H1 (cell line): ENCODE measurements around the gene HGFAC. TPM values are rescaled to one million over a fixed set of nuclear protein-coding genes. Genes with fewer than 3 reads are reported as not detected.

Experiments used
- CTCF ChIA-PET: fragments of 300-600 bp; sonication (Branson Sonifier 250); formaldehyde crosslinking; loops from one replicate; lab custom pipeline; 2021; ENCODE audit not compliant: partially characterized antibody; lab: Charles Lee
- POLR2A ChIA-PET: fragments of 300-600 bp; sonication (Branson Sonifier 250); formaldehyde crosslinking; loops from one replicate; lab custom pipeline; 2021; ENCODE audit warnings: inconsistent platforms; ENCODE audit not compliant: partially characterized antibody; lab: Charles Lee
- DNase-seq, 2 experiments: peaks; one replicate each; pipeline versions ENCODE4 v3.0.0 to v3.0.0-alpha.2; 2010 to 2022; ENCODE audit warnings: low spot score in 2 of 2, low read depth in 1 of 2, mixed read lengths in 1 of 2
- FAIRE-seq: peaks from 2 replicates; lab custom pipeline; 2011; peaks lifted over from hg19 to GRCh38; lab: Jason Lieb, UNC
- H2AFZ ChIP-seq: 2 replicates; pipeline ENCODE4 v1.8.1; 2012; ENCODE audit warnings: low read length, inconsistent platforms
- H2AK5ac ChIP-seq: 2 replicates; pipeline ENCODE4 v1.6.1; 2013; ENCODE audit warnings: low read depth, low read length
- H2BK120ac ChIP-seq: replicated peaks from 2 replicates; pipeline ENCODE3; 2013; ENCODE audit warnings: low read depth, low read length, inconsistent platforms
- H2BK12ac ChIP-seq: 2 replicates; pipeline ENCODE4 v1.6.1; 2013; ENCODE audit warnings: low read depth, low read length
- H2BK15ac ChIP-seq: 2 replicates; pipeline ENCODE4 v1.6.1; 2013; ENCODE audit warnings: low read length
- H2BK20ac ChIP-seq: 2 replicates; pipeline ENCODE4 v1.6.1; 2013; ENCODE audit warnings: low read length
- H2BK5ac ChIP-seq: 2 replicates; pipeline ENCODE4 v1.6.1; 2013; ENCODE audit warnings: low read depth, low read length
- H3K14ac ChIP-seq: 2 replicates; pipeline ENCODE4 v1.6.1; 2013; ENCODE audit warnings: inconsistent platforms; ENCODE audit not compliant: insufficient read length
- H3K18ac ChIP-seq: 2 replicates; pipeline ENCODE4 v1.6.1; 2013; ENCODE audit warnings: low read length; ENCODE audit errors: extremely low read depth
- H3K23ac ChIP-seq: 2 replicates; pipeline ENCODE4 v1.6.1; 2013; ENCODE audit warnings: inconsistent platforms; ENCODE audit not compliant: insufficient read length
- H3K23me2 ChIP-seq: 2 replicates; pipeline ENCODE4 v1.6.1; 2013; ENCODE audit warnings: low read depth, low read length
- H3K27ac ChIP-seq: 2 replicates; pipeline ENCODE4 v1.6.1; 2011; ENCODE audit warnings: low read depth, low read length, inconsistent platforms
- H3K27me3 ChIP-seq, 4 experiments: replicated peaks in 1 of 4; 1 replicate in 1 of 4; 2 replicates in 3 of 4; pipeline versions ENCODE4 v1.6.1 to v1.8.1; 2011 to 2013; ENCODE audit warnings: low read length in 3 of 4, mild to moderate bottlenecking in 3 of 4, inconsistent platforms in 2 of 4, mixed read lengths in 2 of 4, moderate library complexity in 1 of 4; ENCODE audit not compliant: control insufficient read depth in 3 of 4, insufficient read depth in 3 of 4; ENCODE audit errors: extremely low read depth in 1 of 4
- H3K36me3 ChIP-seq, 4 experiments: 2 replicates each; pipeline versions ENCODE4 v1.6.1 to v1.8.1; 2011 to 2013; ENCODE audit warnings: mild to moderate bottlenecking in 4 of 4, low read length in 3 of 4, moderate library complexity in 2 of 4, control low read depth in 1 of 4, inconsistent platforms in 1 of 4; ENCODE audit not compliant: insufficient read depth in 4 of 4, control insufficient read depth in 2 of 4
- H3K4ac ChIP-seq: replicated peaks from 2 replicates; pipeline ENCODE3; 2013; ENCODE audit warnings: low read length, low read depth, mixed read lengths, inconsistent platforms; ENCODE audit not compliant: insufficient read length
- H3K4me1 ChIP-seq, 4 experiments: replicated peaks in 1 of 4; 1 replicate in 1 of 4; 2 replicates in 3 of 4; pipeline versions ENCODE4 v1.6.1 to v1.8.1; 2011 to 2013; ENCODE audit warnings: low read length in 3 of 4, inconsistent platforms in 2 of 4, mixed read lengths in 1 of 4; ENCODE audit not compliant: insufficient read depth in 4 of 4, control insufficient read depth in 3 of 4
- H3K4me2 ChIP-seq, 2 experiments: 2 replicates each; pipeline versions ENCODE4 v1.6.1 to v1.8.1; 2011 to 2013; ENCODE audit warnings: low read depth in 2 of 2, low read length in 2 of 2, control low read depth in 1 of 2, inconsistent platforms in 1 of 2, mild to moderate bottlenecking in 1 of 2; ENCODE audit not compliant: insufficient read depth in 1 of 2
- H3K4me3 ChIP-seq, 4 experiments: fragments of 200-600, 300-600 bp in 1 of 4; sonication (generic), shearing (Covaris generic), sonication (Bioruptor Twin) in 1 of 4; 2 replicates each; pipeline versions ENCODE4 v1.5.1 to v1.8.1; 2011 to 2016; ENCODE audit warnings: low read length in 4 of 4, low read depth in 3 of 4, control low read depth in 2 of 4, inconsistent platforms in 2 of 4, mild to moderate bottlenecking in 2 of 4, mixed read lengths in 1 of 4, moderate library complexity in 1 of 4; ENCODE audit not compliant: insufficient read depth in 2 of 4; ENCODE audit errors: extremely low read depth in 1 of 4
- H3K56ac ChIP-seq: replicated peaks from 2 replicates; pipeline ENCODE3; 2013; ENCODE audit warnings: low read depth, mild to moderate bottlenecking, mixed read lengths, low read length, inconsistent platforms; ENCODE audit not compliant: insufficient read length
- H3K79me1 ChIP-seq: 2 replicates; pipeline ENCODE4 v1.6.1; 2013; ENCODE audit warnings: low read depth, low read length, control low read depth
- H3K79me2 ChIP-seq, 2 experiments: 2 replicates each; pipeline versions ENCODE4 v1.6.1 to v1.8.1; 2012 to 2013; ENCODE audit warnings: low read length in 2 of 2, mild to moderate bottlenecking in 2 of 2, inconsistent platforms in 1 of 2; ENCODE audit not compliant: insufficient read depth in 2 of 2, control insufficient read depth in 1 of 2
- H3K9ac ChIP-seq, 4 experiments: replicated peaks in 1 of 4; 1 replicate in 1 of 4; 2 replicates in 3 of 4; pipeline versions ENCODE4 v1.6.1 to v1.8.1; 2011 to 2013; ENCODE audit warnings: low read depth in 3 of 4, low read length in 3 of 4, control low read depth in 2 of 4, mild to moderate bottlenecking in 2 of 4, moderate library complexity in 2 of 4, inconsistent platforms in 1 of 4; ENCODE audit errors: extremely low read depth in 1 of 4
- H3K9me3 ChIP-seq, 2 experiments: 2 replicates each; pipeline versions ENCODE4 v1.6.1 to v1.8.1; 2012 to 2013; ENCODE audit warnings: mild to moderate bottlenecking in 2 of 2, moderate library complexity in 2 of 2, control low read depth in 1 of 2, inconsistent platforms in 1 of 2, low read depth in 1 of 2, low read length in 1 of 2, mixed read lengths in 1 of 2; ENCODE audit not compliant: insufficient read depth in 2 of 2
- H4K20me1 ChIP-seq, 2 experiments: replicated peaks in 1 of 2; 2 replicates each; pipeline versions ENCODE3 to v1.8.1; 2011 to 2013; ENCODE audit warnings: inconsistent platforms in 2 of 2, low read length in 2 of 2, mild to moderate bottlenecking in 1 of 2; ENCODE audit not compliant: insufficient read depth in 2 of 2, control insufficient read depth in 1 of 2
- H4K5ac ChIP-seq: 2 replicates; pipeline ENCODE4 v1.6.1; 2013; ENCODE audit warnings: low read length, low read depth, mixed read lengths, inconsistent platforms; ENCODE audit not compliant: insufficient read length
- H4K8ac ChIP-seq: 2 replicates; pipeline ENCODE4 v1.8.0; 2013; ENCODE audit warnings: mild to moderate bottlenecking, moderate library complexity, low read length, inconsistent platforms; ENCODE audit not compliant: insufficient read depth; ENCODE audit errors: extremely low read depth
- H4K91ac ChIP-seq: replicated peaks from 2 replicates; pipeline ENCODE3; 2013; ENCODE audit warnings: low read length, mixed read lengths, inconsistent platforms; ENCODE audit not compliant: insufficient read length
- CREB1 ChIP-seq: IDR thresholded peaks from 2 replicates; pipeline ENCODE4 v1.6.1; 2012; ENCODE audit warnings: inconsistent platforms
- POLR2A ChIP-seq, 2 experiments: IDR thresholded peaks; 1 replicate in 1 of 2; 2 replicates in 1 of 2; pipeline ENCODE4 v1.6.1; 2011; ENCODE audit warnings: low read depth in 2 of 2, low read length in 2 of 2, mild to moderate bottlenecking in 2 of 2; ENCODE audit errors: control extremely low read depth in 1 of 2
- SRF ChIP-seq: IDR thresholded peaks from 2 replicates; pipeline ENCODE4 v1.6.1; 2011; ENCODE audit warnings: mild to moderate bottlenecking, low read depth, low read length, moderate library complexity
- WGBS, 2 experiments: shearing (Covaris generic) in 1 of 2; methylation state at CpG; one replicate each; pipeline versions ENCODE4 v1.1.6 to v1.1.7; 2013 to 2015; ENCODE audit warnings: low lambda C conversion rate in 2 of 2, mixed read lengths in 2 of 2, inconsistent platforms in 1 of 2, low coverage in 1 of 2, missing lambda C conversion rate in 1 of 2; ENCODE audit not compliant: insufficient replicate concordance in 2 of 2, insufficient coverage in 1 of 2, insufficient read length in 1 of 2; ENCODE audit errors: extremely low coverage in 1 of 2, missing lambda C conversion rate in 1 of 2; 5-methylcytosine and 5-hydroxymethylcytosine counted together
- polyA plus RNA-seq, 7 experiments: library from polyadenylated mRNA; depleted of rRNA in 3 of 7; stranded (reverse) in 5 of 7; unstranded in 2 of 7; fragments of >200 nt in 5 of 7; fragments of 200-250 nt in 2 of 7; gene quantifications; 1 replicate in 5 of 7; 2 replicates in 1 of 7; 4 replicates in 1 of 7; pipeline versions ENCODE4 v1.2.1 to v1.2.3, GENCODE V29; 2011 to 2013; ENCODE audit warnings: missing spikeins in 2 of 7, mixed read lengths in 2 of 7
- total RNA-seq: library from RNA; stranded (reverse); fragmentation: NEBNext Ultra II Directional; extraction: Animal tissue kit (Norgen Biotek cat#: 25700); gene quantifications from 2 replicates; pipeline ENCODE4 v1.2.1, GENCODE V29; 2021

The HGFAC gene
- total and polyA plus RNA-seq, 2 of the 8 experiments (the other 6 are each of a cell fraction or from before 2014, with no cell fraction given), result 0.14 to 0.15 TPM

- no peak overlapping the region for H3K23ac ChIP-seq
- CTCF ChIA-PET, result interaction anchor here (0.9 to 1.5 kb wide), 3 partner anchors 11 to 23 kb away, joined by 3 to 5 read pairs (median 4); partner anchors contain the start of gene HGFAC
- H3K27me3 ChIP-seq, result peaks cover 6 to 39% (median 20%) of the 10 kb centered on the region in 4 experiments
- no peak overlapping the region for H2AK5ac ChIP-seq
- H2BK12ac ChIP-seq, result no peak overlapping the region
- H4K20me1 ChIP-seq, result peaks cover 0 to 2% of the 10 kb centered on the region in 2 experiments
- no peak overlapping the region for H4K8ac ChIP-seq
- no peaks in the 10 kb centered on the region for H3K36me3 ChIP-seq
- H3K4me2 ChIP-seq, result no peak overlapping the region
- H3K18ac ChIP-seq, result no peak overlapping the region
- no peak overlapping the region for H4K91ac ChIP-seq
- H3K23me2 ChIP-seq, result no peaks in the 10 kb centered on the region; the same call in 1 of the 2 replicates
- peaks cover 0 to 6% (median 0%) of the 10 kb centered on the region in 4 experiments; a peak in 1 of 7 replicates for H3K4me1 ChIP-seq
- DNase-seq, result no peak
- no peak for FAIRE-seq
- no peak overlapping the region for H2BK120ac ChIP-seq
- no peak for TF ChIP-seq SRF
- no peak for TF ChIP-seq CREB1
- no peak for TF ChIP-seq POLR2A (IDR thresholded peaks at IDR 0.05; ENCODE audit: control extremely low read depth in 1 of 2, low read depth in 2 of 2, low read length in 2 of 2)
- no peaks in the 10 kb centered on the region for H3K79me1 ChIP-seq
- no peak overlapping the region for H2BK20ac ChIP-seq
- H3K14ac ChIP-seq, result peak overlapping the region; percentile 77
- no peak overlapping the region for H3K27ac ChIP-seq
- H3K4ac ChIP-seq, result no peak overlapping the region
- H4K5ac ChIP-seq, result no peak overlapping the region
- no peak overlapping the region for H3K4me3 ChIP-seq
- no peak overlapping the region for H2BK5ac ChIP-seq
- H3K9ac ChIP-seq, result no peak overlapping the region
- no peak overlapping the region for H2AFZ ChIP-seq
- no peaks in the 10 kb centered on the region for H3K79me2 ChIP-seq
- no peaks in the 10 kb centered on the region for H3K9me3 ChIP-seq
- no peak overlapping the region for H2BK15ac ChIP-seq
- no peak overlapping the region for H3K56ac ChIP-seq
- WGBS, 2 experiments, result 80% methylated on average over 6 of the region's 6 CpGs; no CpG with 5 or more reads in 1 of the 2 experiments
- POLR2A ChIA-PET, result no interaction called here
Measured at GRCh38 chr4:3458371-3458770, 16.6 kb downstream of the HGFAC start.
